Type B pancreatic cell (in vitro differentiated cells): ENCODE measurements around the gene MED27. TPM values are rescaled to one million over a fixed set of nuclear protein-coding genes. Genes with fewer than 3 reads are reported as not detected.

Experiments
- DNase-seq: peaks from one replicate; pipeline ENCODE4 v3.0.0; 2021; ENCODE audit warnings: mixed read lengths; ENCODE audit not compliant: unreplicated experiment; ENCODE audit errors: extremely low spot score
- H3K27ac Mint-ChIP-seq: 2 replicates; pipeline ENCODE4 v1.8.0; 2021; ENCODE audit warnings: mild to moderate bottlenecking, mixed read lengths
- H3K27me3 Mint-ChIP-seq: 2 replicates; pipeline ENCODE4 v1.8.0; 2021; ENCODE audit warnings: mixed read lengths
- H3K36me3 Mint-ChIP-seq: 2 replicates; pipeline ENCODE4 v1.8.0; 2021; ENCODE audit warnings: mixed read lengths
- H3K4me1 Mint-ChIP-seq: one replicate; pipeline ENCODE4 v1.8.0; 2021; ENCODE audit warnings: mixed read lengths; ENCODE audit not compliant: unreplicated experiment
- H3K4me3 Mint-ChIP-seq: 2 replicates; pipeline ENCODE4 v1.8.0; 2021; ENCODE audit warnings: mild to moderate bottlenecking, mixed read lengths
- H3K9me3 Mint-ChIP-seq: 2 replicates; pipeline ENCODE4 v1.8.0; 2021; ENCODE audit warnings: mixed read lengths
- total RNA-seq: library from RNA; stranded (reverse); gene quantifications from 2 replicates; pipeline ENCODE4 v1.2.1, GENCODE V29; 2021; ENCODE audit warnings: low replicate concordance
- TF ChIP-seq, protein P1 (sequence below): fragments of 200-600 bp; sonication (generic); conservative IDR thresholded peaks from 2 replicates; pipeline ENCODE4 v1.5.0; 2021; ENCODE audit warnings: antibody characterized with exemption, mild to moderate bottlenecking

Gene MED27
- total RNA-seq, 1 donor from 2014 or later, result 21.7 TPM

DNA sequence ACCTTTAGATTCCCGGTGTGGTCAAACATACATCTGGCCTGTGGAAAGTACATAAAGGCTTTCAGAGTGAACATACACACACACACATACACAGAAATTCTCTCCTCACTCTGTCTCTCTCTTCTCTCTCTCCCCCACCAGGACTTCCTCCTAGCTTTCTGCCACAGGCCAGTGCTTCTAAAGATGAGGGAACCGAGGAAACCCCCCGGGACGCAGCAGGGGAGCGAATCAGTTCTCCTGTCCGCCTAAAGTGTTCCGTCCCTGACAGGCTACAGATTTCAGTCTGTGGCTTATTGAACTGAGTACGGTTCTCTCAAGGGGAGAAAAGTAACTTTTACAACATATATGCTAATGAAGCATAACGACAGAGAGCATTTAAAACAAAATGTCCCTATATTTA is 75.8 kb downstream of the MED27 start:
- no peaks in the 10 kb centered on the region for H3K27me3 Mint-ChIP-seq

DNA sequence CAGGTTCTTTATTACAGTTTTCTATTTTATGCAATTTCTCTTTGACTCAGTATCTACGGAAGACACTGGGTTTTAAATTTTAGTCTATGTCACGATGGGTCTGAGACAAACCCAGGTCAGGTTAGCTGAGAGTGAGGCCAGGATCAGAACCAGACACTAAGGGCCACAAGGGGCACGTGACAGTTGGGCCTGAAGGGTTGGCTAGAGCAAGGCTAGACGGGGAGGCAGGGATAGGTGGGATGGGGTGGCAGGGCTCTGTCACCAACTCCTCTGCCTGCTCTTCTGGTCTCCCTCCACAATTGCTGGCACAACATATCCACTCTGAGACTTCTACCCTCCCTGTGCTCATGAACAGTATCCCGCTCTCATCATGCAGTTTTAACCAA is 76.4 kb downstream of the MED27 start:
- no peak for DNase-seq
- H3K27me3 Mint-ChIP-seq, result no peaks in the 10 kb centered on the region
- no peak overlapping the region for H3K4me3 Mint-ChIP-seq
- H3K27ac Mint-ChIP-seq, result no peak overlapping the region
- H3K36me3 Mint-ChIP-seq, result peaks cover 5% of the 10 kb centered on the region
- peaks cover 5% of the 10 kb centered on the region for H3K9me3 Mint-ChIP-seq
- H3K4me1 Mint-ChIP-seq, result peaks cover 40% of the 10 kb centered on the region
- TF ChIP-seq, protein P1, sequence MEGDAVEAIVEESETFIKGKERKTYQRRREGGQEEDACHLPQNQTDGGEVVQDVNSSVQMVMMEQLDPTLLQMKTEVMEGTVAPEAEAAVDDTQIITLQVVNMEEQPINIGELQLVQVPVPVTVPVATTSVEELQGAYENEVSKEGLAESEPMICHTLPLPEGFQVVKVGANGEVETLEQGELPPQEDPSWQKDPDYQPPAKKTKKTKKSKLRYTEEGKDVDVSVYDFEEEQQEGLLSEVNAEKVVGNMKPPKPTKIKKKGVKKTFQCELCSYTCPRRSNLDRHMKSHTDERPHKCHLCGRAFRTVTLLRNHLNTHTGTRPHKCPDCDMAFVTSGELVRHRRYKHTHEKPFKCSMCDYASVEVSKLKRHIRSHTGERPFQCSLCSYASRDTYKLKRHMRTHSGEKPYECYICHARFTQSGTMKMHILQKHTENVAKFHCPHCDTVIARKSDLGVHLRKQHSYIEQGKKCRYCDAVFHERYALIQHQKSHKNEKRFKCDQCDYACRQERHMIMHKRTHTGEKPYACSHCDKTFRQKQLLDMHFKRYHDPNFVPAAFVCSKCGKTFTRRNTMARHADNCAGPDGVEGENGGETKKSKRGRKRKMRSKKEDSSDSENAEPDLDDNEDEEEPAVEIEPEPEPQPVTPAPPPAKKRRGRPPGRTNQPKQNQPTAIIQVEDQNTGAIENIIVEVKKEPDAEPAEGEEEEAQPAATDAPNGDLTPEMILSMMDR, result no peak

More for the DNA sequence above, 75.8 kb downstream of the MED27 start:
- TF ChIP-seq, protein P1, result no peak
- Mint-ChIP-seq H3K9me3 (peaks cover 5% of the 10 kb centered on the region), H3K27ac (no peak overlapping the region), H3K4me1 (peaks cover 45% of the 10 kb centered on the region), H3K36me3 (peaks cover 5% of the 10 kb centered on the region), H3K4me3 (no peak overlapping the region)
- no peak for DNase-seq

- H3K4me1 Mint-ChIP-seq, result peaks cover 35% of the 10 kb centered on the region
- H3K9me3 Mint-ChIP-seq, result peaks cover 5% of the 10 kb centered on the region
- TF ChIP-seq, protein P1, result no peak
- H3K27me3 Mint-ChIP-seq, result no peaks in the 10 kb centered on the region
- no peak overlapping the region for H3K4me3 Mint-ChIP-seq
- H3K27ac Mint-ChIP-seq, result no peak overlapping the region
- peaks cover 5% of the 10 kb centered on the region for H3K36me3 Mint-ChIP-seq
- DNase-seq, result no peak
These were observed 76.9 kb downstream of the MED27 start for GRCh38 chr9:132002643-132003318.

GRCh38 chr9:132001567-132001966 is 78.1 kb downstream of the MED27 start:
- H3K36me3 Mint-ChIP-seq, result peaks cover 5% of the 10 kb centered on the region
- H3K27ac Mint-ChIP-seq, result no peak overlapping the region
- DNase-seq, result no peak
- no peaks in the 10 kb centered on the region for H3K27me3 Mint-ChIP-seq
- no peak overlapping the region for H3K4me3 Mint-ChIP-seq
- H3K4me1 Mint-ChIP-seq, result peaks cover 24% of the 10 kb centered on the region
- peaks cover 5% of the 10 kb centered on the region for H3K9me3 Mint-ChIP-seq
- TF ChIP-seq, protein P1, result no peak

GRCh38 chr9:132000659-132001058 is 79.0 kb downstream of the MED27 start:
- TF ChIP-seq, protein P1, result no peak
- no peaks in the 10 kb centered on the region for H3K27me3 Mint-ChIP-seq
- peaks cover 16% of the 10 kb centered on the region for H3K4me1 Mint-ChIP-seq
- H3K9me3 Mint-ChIP-seq, result peaks cover 5% of the 10 kb centered on the region
- no peak overlapping the region for H3K27ac Mint-ChIP-seq
- peaks cover 11% of the 10 kb centered on the region for H3K36me3 Mint-ChIP-seq
- no peak overlapping the region for H3K4me3 Mint-ChIP-seq
- no peak for DNase-seq
